Measurements from ENCODE around the gene MCTP1. TPM values are rescaled to one million over a fixed set of nuclear protein-coding genes. Genes with fewer than 3 reads are reported as not detected.

The MCTP1 gene
- total RNA-seq, 1 donor from 2014 or later: 3.4 TPM

DNA sequence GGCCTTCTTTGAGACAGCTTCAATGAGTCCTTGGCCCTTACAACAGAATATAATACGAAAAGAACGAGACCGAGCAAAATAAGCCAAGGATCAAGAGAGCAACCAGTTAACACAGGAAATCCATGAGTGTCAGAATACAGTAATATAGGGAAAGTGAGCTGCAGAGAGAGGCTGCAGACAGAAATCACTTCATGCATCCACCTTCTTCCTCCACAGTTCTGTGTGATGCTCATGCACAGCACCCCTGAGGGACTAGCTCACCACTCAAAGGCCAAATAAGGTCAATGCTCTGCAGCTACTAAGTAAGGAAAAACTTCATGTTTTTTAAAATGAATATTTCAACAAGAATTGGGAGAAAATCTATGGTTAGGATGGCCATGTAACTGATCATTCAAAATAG lies 257.1 kb downstream of the MCTP1 start:
- no peak for TF ChIP-seq CTCF (IDR thresholded peaks at IDR 0.05)
- DNase-seq (ENCODE audit: low spot score): no peak
- Mint-ChIP-seq H3K4me1 (ENCODE audit: low read depth) (peaks cover 7% of the 10 kb centered on the region), H3K9me3 (ENCODE audit: low read depth) (peaks cover 8% of the 10 kb centered on the region), H3K4me3 (ENCODE audit: unreplicated experiment) (no peak overlapping the region), H3K27ac (ENCODE audit: unreplicated experiment) (no peak overlapping the region), H3K27me3 (ENCODE audit: low read depth) (peaks cover 8% of the 10 kb centered on the region), H3K36me3 (ENCODE audit: low read depth) (no peaks in the 10 kb centered on the region)

- Mint-ChIP-seq H3K36me3 (ENCODE audit: low read depth) (no peaks in the 10 kb centered on the region), H3K9me3 (ENCODE audit: low read depth) (peaks cover 4% of the 10 kb centered on the region), H3K4me3 (ENCODE audit: unreplicated experiment) (no peak overlapping the region), H3K27me3 (ENCODE audit: low read depth) (peaks cover 5% of the 10 kb centered on the region), H3K27ac (ENCODE audit: unreplicated experiment) (no peak overlapping the region), H3K4me1 (ENCODE audit: low read depth) (peaks cover 7% of the 10 kb centered on the region)
- no peak for TF ChIP-seq CTCF (IDR thresholded peaks at IDR 0.05)
- DNase-seq (ENCODE audit: low spot score): no peak
Observed at GRCh38 chr5:95027151-95027721, 257.7 kb downstream of the MCTP1 start.

- Mint-ChIP-seq H3K27ac (ENCODE audit: unreplicated experiment) (no peak overlapping the region), H3K4me1 (ENCODE audit: low read depth) (peaks cover 7% of the 10 kb centered on the region)
- no peak for TF ChIP-seq CTCF (IDR thresholded peaks at IDR 0.05)
Observed at GRCh38 chr5:95026718-95027117, 258.2 kb downstream of the MCTP1 start.

GRCh38 chr5:95022967-95023695 lies 261.8 kb downstream of the MCTP1 start:
- no peak overlapping the region for H3K4me3 Mint-ChIP-seq (ENCODE audit: unreplicated experiment)
- no peaks in the 10 kb centered on the region for H3K9me3 Mint-ChIP-seq (ENCODE audit: low read depth)
- H3K36me3 Mint-ChIP-seq (ENCODE audit: low read depth): no peaks in the 10 kb centered on the region
- peaks cover 7% of the 10 kb centered on the region for H3K4me1 Mint-ChIP-seq (ENCODE audit: low read depth)
- no peak for TF ChIP-seq CTCF (IDR thresholded peaks at IDR 0.05)
- H3K27me3 Mint-ChIP-seq (ENCODE audit: low read depth): peaks cover 12% of the 10 kb centered on the region
- no peak overlapping the region for H3K27ac Mint-ChIP-seq (ENCODE audit: unreplicated experiment)
- DNase-seq (ENCODE audit: low spot score): no peak

More at GRCh38 chr5:95026718-95027117, 258.2 kb downstream of the MCTP1 start:
- Mint-ChIP-seq H3K9me3 (ENCODE audit: low read depth) (peaks cover under 1% of the 10 kb centered on the region), H3K36me3 (ENCODE audit: low read depth) (no peaks in the 10 kb centered on the region), H3K27me3 (ENCODE audit: low read depth) (peaks cover 4% of the 10 kb centered on the region), H3K4me3 (ENCODE audit: unreplicated experiment) (no peak overlapping the region)
- DNase-seq (ENCODE audit: low spot score): no peak

- Mint-ChIP-seq H3K9me3 (ENCODE audit: low read depth) (no peaks in the 10 kb centered on the region), H3K4me1 (ENCODE audit: low read depth) (no peaks in the 10 kb centered on the region), H3K27me3 (ENCODE audit: low read depth) (peaks cover 12% of the 10 kb centered on the region), H3K27ac (ENCODE audit: unreplicated experiment) (no peak overlapping the region), H3K4me3 (ENCODE audit: unreplicated experiment) (no peak overlapping the region), H3K36me3 (ENCODE audit: low read depth) (no peaks in the 10 kb centered on the region)
- TF ChIP-seq CTCF (IDR thresholded peaks at IDR 0.05): no peak
- DNase-seq (ENCODE audit: low spot score): no peak
Observed at GRCh38 chr5:95020345-95020744, 264.5 kb downstream of the MCTP1 start.
